B cell (primary cell): ENCODE data around the gene MYH7. TPM values are rescaled to one million over a fixed set of nuclear protein-coding genes. Genes with fewer than 3 reads are reported as not detected.
"Not testable (repeated sequence)": the region's sequence is repeated elsewhere in the genome, so short reads cannot be mapped to it uniquely, and the experiment has no call there.

ENCODE experiments used
- ATAC-seq: fragments of 200-7000 bp; cut with Tn5 transposase; one replicate; pipeline ENCODE4 v1.10.0; 2021; ENCODE audit warnings: low read depth, mild to moderate bottlenecking, moderate number of reproducible peaks, moderate library complexity
- CTCF ChIA-PET: fragments of 350-600 bp; sonication (Branson Sonifier 250); formaldehyde crosslinking; loops from one replicate; lab custom pipeline; 2021; ENCODE audit warnings: antibody characterized with exemption, inconsistent platforms; lab: Charles Lee
- POLR2A ChIA-PET: fragments of 350-600 bp; sonication (Branson Sonifier 250); formaldehyde crosslinking; loops from one replicate; lab custom pipeline; 2021; ENCODE audit warnings: antibody characterized with exemption; lab: Charles Lee
- DNase-seq: peaks from one replicate; pipeline ENCODE4 v3.0.0; 2013
- H2AFZ ChIP-seq: 2 replicates; pipeline ENCODE4 v1.6.1; 2012; ENCODE audit warnings: mild to moderate bottlenecking, low read depth, low read length; ENCODE audit not compliant: insufficient read depth, poor library complexity, severe bottlenecking
- H3K27ac ChIP-seq, 2 donors: 1 replicate in 1 of 2; 2 replicates in 1 of 2; pipeline ENCODE4 v1.5.1; 2012 to 2013; ENCODE audit warnings: low read length in 2 of 2, mild to moderate bottlenecking in 2 of 2, moderate library complexity in 1 of 2
- H3K27me3 ChIP-seq, 4 experiments: fragments of 200-600 bp in 1 of 4; sonication (generic) in 1 of 4; replicated peaks in 1 of 4; 1 replicate in 2 of 4; 2 replicates in 2 of 4; pipeline versions ENCODE4 v1.6.1 to v1.7.0; 2013 to 2016; ENCODE audit warnings: low read length in 3 of 4, mild to moderate bottlenecking in 2 of 4, mixed read lengths in 1 of 4, moderate library complexity in 1 of 4; ENCODE audit not compliant: insufficient read depth in 4 of 4, control insufficient read depth in 3 of 4; ENCODE audit errors: control extremely low read depth in 1 of 4
- H3K36me3 ChIP-seq, 2 experiments: replicated peaks in 1 of 2; 1 replicate in 1 of 2; 2 replicates in 1 of 2; pipeline versions ENCODE4 v1.6.1 to v1.7.1; 2013; ENCODE audit warnings: low read length in 1 of 2; ENCODE audit not compliant: insufficient read depth in 2 of 2, control insufficient read depth in 1 of 2; ENCODE audit errors: control extremely low read depth in 1 of 2, extremely low read depth in 1 of 2
- H3K4me1 ChIP-seq, 2 donors: fragments of 200-600 bp in 1 of 2; sonication (generic) in 1 of 2; 1 replicate in 1 of 2; 2 replicates in 1 of 2; pipeline versions ENCODE4 v1.5.1 to v1.6.1; 2013 to 2017; ENCODE audit warnings: low read length in 2 of 2; ENCODE audit not compliant: control insufficient read depth in 2 of 2, insufficient read depth in 2 of 2
- H3K4me2 ChIP-seq: replicated peaks from 2 replicates; pipeline ENCODE3; 2012; ENCODE audit warnings: mild to moderate bottlenecking, low read depth, low read length; ENCODE audit not compliant: poor library complexity, severe bottlenecking
- H3K4me3 ChIP-seq, 5 experiments: fragments of 200-600 bp in 1 of 5; sonication (generic) in 1 of 5; 1 replicate in 3 of 5; 2 replicates in 2 of 5; pipeline versions ENCODE4 v1.5.1 to v1.7.0; 2011 to 2016; ENCODE audit warnings: low read length in 4 of 5, mild to moderate bottlenecking in 4 of 5, low read depth in 2 of 5, control low read depth in 1 of 5, moderate library complexity in 1 of 5; ENCODE audit not compliant: insufficient read depth in 1 of 5; ENCODE audit errors: control extremely low read depth in 1 of 5, extremely low read depth in 1 of 5
- H3K79me2 ChIP-seq: fragments of 200-600 bp; sonication (generic); one replicate; pipeline ENCODE4 v1.6.0; 2016; ENCODE audit warnings: low read length; ENCODE audit not compliant: control insufficient read depth, insufficient read depth
- H3K9ac ChIP-seq: fragments of 200-600 bp; sonication (generic); 2 replicates; pipeline ENCODE4 v1.6.1; 2017; ENCODE audit warnings: mild to moderate bottlenecking, low read length, moderate library complexity
- H3K9me3 ChIP-seq, 3 donors: one replicate each; pipeline versions ENCODE4 v1.6.1 to v1.7.1; 2013; ENCODE audit warnings: low read length in 2 of 3; ENCODE audit not compliant: control insufficient read depth in 2 of 3, insufficient read depth in 1 of 3; ENCODE audit errors: control extremely low read depth in 1 of 3
- H4K20me1 ChIP-seq: 2 replicates; pipeline ENCODE4 v1.6.0; 2012; ENCODE audit warnings: mild to moderate bottlenecking, low read length; ENCODE audit not compliant: insufficient read depth, control insufficient read depth, poor library complexity, severe bottlenecking
- H3K27ac Mint-ChIP-seq: one replicate; pipeline ENCODE4 v1.8.0; 2021; ENCODE audit warnings: mixed read lengths
- H3K27me3 Mint-ChIP-seq: one replicate; pipeline ENCODE4 v1.8.0; 2021; ENCODE audit warnings: mixed read lengths
- H3K4me1 Mint-ChIP-seq: one replicate; pipeline ENCODE4 v1.8.0; 2021; ENCODE audit warnings: mixed read lengths
- H3K4me3 Mint-ChIP-seq: one replicate; pipeline ENCODE4 v1.8.0; 2021; ENCODE audit warnings: mixed read lengths
- H3K9me3 Mint-ChIP-seq: one replicate; pipeline ENCODE4 v1.8.0; 2022; ENCODE audit warnings: mixed read lengths; ENCODE audit not compliant: insufficient read depth
- CTCF ChIP-seq: fragments of 200-600 bp; IDR thresholded peaks from one replicate; pipeline ENCODE4 v1.8.0; 2022; ENCODE audit warnings: antibody characterized with exemption, mild to moderate bottlenecking
- EZH2 ChIP-seq: IDR thresholded peaks from 2 replicates; pipeline ENCODE4 v1.6.1; 2012; ENCODE audit warnings: borderline replicate concordance, low read depth, mild to moderate bottlenecking, moderate library complexity, low read length; ENCODE audit not compliant: insufficient read depth, poor library complexity, severe bottlenecking
- WGBS: methylation state at CpG from one replicate; pipeline ENCODE4 v1.1.5; 2013; ENCODE audit warnings: missing lambda C conversion rate; ENCODE audit not compliant: insufficient coverage; 5-methylcytosine and 5-hydroxymethylcytosine counted together
- intact Hi-C: fragments of 100-400 bp; cut with micrococcal nuclease; formaldehyde crosslinking; loops from one replicate; pipeline ENCODE4 v1.10.0; 2022
- polyA plus RNA-seq: library from polyadenylated mRNA; depleted of rRNA; stranded (reverse); fragments of >200 nt; gene quantifications from 2 replicates; pipeline ENCODE4 v1.2.3, GENCODE V29; 2012
- total RNA-seq, 2 donors: library from RNA; stranded (reverse); fragments of 120-200 nt in 1 of 2; gene quantifications; 1 replicate in 1 of 2; 2 replicates in 1 of 2; pipeline versions ENCODE4 v1.2.3 to v1.2.4, GENCODE V29; 2013 to 2022

The MYH7 gene
- total and polyA plus RNA-seq, 2 donors (not counting 1 experiment from before 2014, with no cell fraction given) = not detected

DNA sequence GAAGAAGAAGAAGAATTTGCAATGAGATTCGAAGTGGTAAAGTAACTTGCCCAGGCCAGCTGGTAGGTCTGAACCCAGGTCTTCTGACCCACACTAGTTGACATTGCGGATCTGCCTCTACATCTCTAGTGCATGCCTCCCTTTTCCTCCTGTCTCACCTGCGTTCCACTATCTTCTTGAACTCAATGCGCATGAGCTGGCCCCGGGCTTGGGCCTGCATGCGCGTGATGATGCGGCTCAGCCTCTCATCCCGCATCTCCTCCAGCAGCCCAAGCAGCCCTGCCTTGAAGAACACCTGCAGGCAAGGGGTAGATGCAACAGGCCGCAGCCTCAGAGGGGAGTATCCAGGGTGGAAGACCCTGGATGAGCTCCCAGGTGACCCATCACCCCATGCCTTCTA is 39.3 kb downstream of the MYH7 start:
- POLR2A ChIA-PET = no interaction called here
- CTCF ChIA-PET = no interaction called here

DNA sequence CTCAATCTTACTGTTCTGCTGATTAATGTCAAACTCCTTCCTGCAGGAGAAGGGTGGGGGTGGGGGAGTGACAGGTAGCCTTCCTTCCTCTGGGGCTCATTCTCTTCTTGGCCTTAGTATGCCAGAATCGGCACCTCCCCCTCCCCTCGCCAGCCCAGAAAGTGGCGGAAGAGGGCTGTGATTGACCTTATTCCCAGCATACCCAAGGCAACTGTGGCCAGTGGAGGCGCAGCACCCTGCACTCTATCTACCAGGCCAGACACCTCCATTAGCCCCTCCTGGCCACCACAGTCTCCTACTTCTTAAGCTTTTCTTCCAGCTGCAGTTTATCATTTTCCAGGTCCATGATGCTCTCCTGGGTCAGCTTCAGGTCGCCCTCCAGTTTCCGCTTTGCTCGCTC is 42.8 kb downstream of the MYH7 start:
- Histone ChIP-seq H3K9ac (no peak overlapping the region), H2AFZ (no peak overlapping the region), H3K27me3 (peaks cover 0 to 12% (median 0%) of the 10 kb centered on the region in 4 experiments), H3K4me2 (no peak overlapping the region), H3K4me1 (no peaks in the 10 kb centered on the region), H3K27ac (no peak overlapping the region), H4K20me1 (no peaks in the 10 kb centered on the region), H3K9me3 (no peaks in the 10 kb centered on the region), H3K4me3 (no peak overlapping the region), H3K36me3 (no peaks in the 10 kb centered on the region), H3K79me2 (no peaks in the 10 kb centered on the region)
- Mint-ChIP-seq H3K27ac (no peak overlapping the region), H3K4me1 (no peaks in the 10 kb centered on the region), H3K9me3 (no peaks in the 10 kb centered on the region), H3K4me3 (no peak overlapping the region), H3K27me3 (peaks cover 31% of the 10 kb centered on the region)
- intact Hi-C loops = no loop called here
- ChIA-PET POLR2A (no interaction called here), CTCF (interaction anchor here (3.2 kb wide), 1 partner anchor 13 kb away, joined by 12 read pairs; no protein-coding TSS in a partner anchor)
- WGBS = 89% methylated on average over 4 of the region's 7 CpGs
- TF ChIP-seq CTCF (no peak), EZH2 (no peak)
- no peak for ATAC-seq
- no peak for DNase-seq

More for the DNA sequence above, 39.3 kb downstream of the MYH7 start:
- 93% methylated on average over 8 of the region's 10 CpGs for WGBS
- TF ChIP-seq EZH2 = no peak
- TF ChIP-seq CTCF = no peak
- Mint-ChIP-seq H3K27me3 (peaks cover 30% of the 10 kb centered on the region), H3K27ac (no peak overlapping the region), H3K4me3 (no peak overlapping the region), H3K4me1 (no peaks in the 10 kb centered on the region), H3K9me3 (no peaks in the 10 kb centered on the region)
- intact Hi-C loops = no loop called here
- no peak overlapping the region for H3K4me2 ChIP-seq
- peaks cover 0 to 3% (median 0%) of the 10 kb centered on the region in 4 experiments for H3K27me3 ChIP-seq
- H2AFZ ChIP-seq = no peak overlapping the region
- no peaks in the 10 kb centered on the region for H3K79me2 ChIP-seq
- H3K9ac ChIP-seq = no peak overlapping the region
- no peak overlapping the region for H3K4me3 ChIP-seq
- no peak for ATAC-seq
- no peak for DNase-seq
- H3K9me3 ChIP-seq = no peaks in the 10 kb centered on the region
- no peaks in the 10 kb centered on the region for H4K20me1 ChIP-seq
- H3K4me1 ChIP-seq = no peaks in the 10 kb centered on the region
- no peak overlapping the region for H3K27ac ChIP-seq
- no peaks in the 10 kb centered on the region for H3K36me3 ChIP-seq

GRCh38 chr14:23389871-23390270 is 45.6 kb downstream of the MYH7 start:
- not testable (repeated sequence) for H3K27ac ChIP-seq

More at GRCh38 chr14:23389871-23390270, 45.6 kb downstream of the MYH7 start:
- H3K9me3 ChIP-seq, H3K4me2 ChIP-seq, H3K4me3 ChIP-seq, H3K4me1 Mint-ChIP-seq, H3K79me2 ChIP-seq, H3K27ac Mint-ChIP-seq, H3K4me3 Mint-ChIP-seq, H3K9me3 Mint-ChIP-seq, H4K20me1 ChIP-seq, DNase-seq, H3K36me3 ChIP-seq, H3K9ac ChIP-seq, intact Hi-C loops, POLR2A ChIA-PET, H3K4me1 ChIP-seq, ATAC-seq, H2AFZ ChIP-seq: not testable (repeated sequence)
- CTCF ChIA-PET = interaction anchor here (2.6 kb wide), 1 partner anchor 10 kb away, joined by 13 read pairs; no protein-coding TSS in a partner anchor
- no CpG with 5 or more reads among the region's 19 CpGs for WGBS
- peaks cover 38% of the 10 kb centered on the region for H3K27me3 Mint-ChIP-seq
- H3K27me3 ChIP-seq = peaks cover 0 to 12% (median 0%) of the 10 kb centered on the region in 4 experiments
